A549 (cell line): ENCODE measurements around the gene PPA2. TPM values are rescaled to one million over a fixed set of nuclear protein-coding genes. Genes with fewer than 3 reads are reported as not detected.
A peak's percentile ranks its signal among the peaks of the same experiment; 100 is the strongest.

Source experiments
- ATAC-seq, 2 experiments: fragments of 200-7000 bp in 1 of 2; fragments of >200 bp in 1 of 2; cut with Nextera tagmentation in 1 of 2; cut with Tn5 transposase in 1 of 2; 3 replicates each; pipeline versions ENCODE4 v1.8.0 to v1.9.1; 2018 to 2020; ENCODE audit warnings: mild to moderate bottlenecking in 1 of 2, moderate library complexity in 1 of 2
- CTCF ChIA-PET: fragments of 300-600 bp; sonication (Branson Sonifier 250); formaldehyde crosslinking; extraction: SDS; loops from one replicate; lab custom pipeline; 2021; ENCODE audit warnings: antibody characterized with exemption, inconsistent platforms; lab: Yijun Ruan, JAX
- POLR2A ChIA-PET: fragments of 350-600 bp; formaldehyde crosslinking; extraction: SDS; loops from one replicate; lab custom pipeline; 2021; ENCODE audit warnings: antibody characterized with exemption, inconsistent platforms; lab: Yijun Ruan, JAX
- DNase-seq, 2 experiments: peaks; one replicate each; pipeline versions ENCODE4 v3.0.0 to v3.0.0-alpha.2; 2011 to 2016; ENCODE audit warnings: low read depth in 1 of 2, low spot score in 1 of 2
- FAIRE-seq: peaks from 2 replicates; lab custom pipeline; 2011; peaks lifted over from hg19 to GRCh38; lab: Jason Lieb, UNC
- H3K27ac ChIP-seq, 2 experiments: fragments of >200 bp; sonication (Bioruptor Twin); formaldehyde crosslinking; 3 replicates each; pipeline ENCODE4 v1.5.1; 2016 to 2017
- H3K4me1 ChIP-seq: fragments of >200 bp; sonication (Bioruptor Twin); formaldehyde crosslinking; 3 replicates; pipeline ENCODE4 v1.6.1; 2016
- H3K4me2 ChIP-seq: fragments of >200 bp; sonication (Bioruptor Twin); formaldehyde crosslinking; 3 replicates; pipeline ENCODE4 v1.6.1; 2016
- H3K4me3 ChIP-seq: fragments of >200 bp; sonication (Bioruptor Twin); formaldehyde crosslinking; 3 replicates; pipeline ENCODE4 v1.5.1; 2016
- H3K9me3 ChIP-seq: fragments of >200 bp; sonication (Bioruptor Twin); formaldehyde crosslinking; 3 replicates; pipeline ENCODE4 v1.6.1; 2016
- CBX8 ChIP-seq: fragments of 200-600 bp; sonication (generic); IDR thresholded peaks from 2 replicates; pipeline ENCODE4 v1.6.1; 2016
- CEBPB ChIP-seq, 2 experiments: fragments of >200 bp in 1 of 2; sonication (Bioruptor Twin) in 1 of 2; formaldehyde crosslinking in 1 of 2; IDR thresholded peaks; 2 replicates each; pipeline ENCODE4 v1.6.1; 2012 to 2016
- CTCF ChIP-seq: fragments of >200 bp; sonication (Bioruptor Twin); formaldehyde crosslinking; IDR thresholded peaks from 3 replicates; pipeline ENCODE4 v1.5.1; 2016
- EP300 ChIP-seq, 2 experiments: fragments of >200 bp; sonication (Bioruptor Twin); formaldehyde crosslinking; IDR thresholded peaks; 2 replicates in 1 of 2; 3 replicates in 1 of 2; pipeline ENCODE4 v1.6.1; 2016 to 2017
- ESRRA ChIP-seq: fragments of 150-350 bp; IDR thresholded peaks from 2 replicates; pipeline ENCODE4 v1.6.1; 2014; ENCODE audit warnings: mild to moderate bottlenecking, low read length, borderline replicate concordance
- FOSB ChIP-seq: fragments of 250-450 bp; sonication (Bioruptor Pico); IDR thresholded peaks from 2 replicates; pipeline ENCODE4 v1.5.0; 2020; ENCODE audit warnings: mild to moderate bottlenecking, moderate library complexity
- HDAC2 ChIP-seq: fragments of 200-600 bp; sonication (generic); IDR thresholded peaks from 2 replicates; pipeline ENCODE4 v1.6.1; 2016
- HES2 ChIP-seq: fragments of >200 bp; sonication (Bioruptor Twin); formaldehyde crosslinking; IDR thresholded peaks from 2 replicates; pipeline ENCODE4 v1.6.1; 2016
- HOXB13 ChIP-seq: fragments of 250-450 bp; sonication (Bioruptor Pico); IDR thresholded peaks from 2 replicates; pipeline ENCODE4 v1.5.0; 2020; ENCODE audit warnings: low read depth, mild to moderate bottlenecking, moderate library complexity
- JUNB ChIP-seq: fragments of >200 bp; sonication (Bioruptor Twin); formaldehyde crosslinking; IDR thresholded peaks from 2 replicates; pipeline ENCODE4 v1.6.1; 2016
- KDM1A ChIP-seq: fragments of 200-600 bp; sonication (generic); IDR thresholded peaks from 2 replicates; pipeline ENCODE4 v1.6.1; 2016; ENCODE audit warnings: low read depth, mild to moderate bottlenecking
- MAX ChIP-seq: IDR thresholded peaks from 2 replicates; pipeline ENCODE4 v1.6.1; 2012
- NPAS2 ChIP-seq: fragments of 250-450 bp; sonication (Bioruptor Pico); IDR thresholded peaks from 2 replicates; pipeline ENCODE4 v1.8.0; 2022; ENCODE audit warnings: mild to moderate bottlenecking, moderate library complexity, borderline replicate concordance
- NR3C1 ChIP-seq: fragments of >200 bp; sonication (Bioruptor Twin); formaldehyde crosslinking; IDR thresholded peaks from 3 replicates; pipeline ENCODE4 v1.6.1; 2017
- PBX3 ChIP-seq: IDR thresholded peaks from 2 replicates; pipeline ENCODE4 v1.6.1; 2012
- PHF8 ChIP-seq: fragments of 200-600 bp; sonication (generic); IDR thresholded peaks from 2 replicates; pipeline ENCODE4 v1.6.1; 2016; ENCODE audit warnings: low read depth, mild to moderate bottlenecking, antibody characterized with exemption, moderate library complexity, borderline replicate concordance
- POLR2A ChIP-seq: IDR thresholded peaks from 2 replicates; pipeline ENCODE4 v1.6.1; 2012; ENCODE audit warnings: mild to moderate bottlenecking, low read length
- RAD21 ChIP-seq, 2 experiments: fragments of >200 bp in 1 of 2; sonication (Bioruptor Twin) in 1 of 2; formaldehyde crosslinking in 1 of 2; IDR thresholded peaks in 1 of 2; conservative IDR thresholded peaks in 1 of 2; 2 replicates in 1 of 2; 3 replicates in 1 of 2; pipeline ENCODE4 v1.6.1; 2012 to 2018; ENCODE audit warnings: inconsistent platforms in 1 of 2
- RNF2 ChIP-seq: fragments of 200-600 bp; sonication (generic); IDR thresholded peaks from 2 replicates; pipeline ENCODE4 v1.6.1; 2016; ENCODE audit warnings: low read depth, mild to moderate bottlenecking, antibody characterized with exemption, moderate library complexity, borderline replicate concordance
- SMC3 ChIP-seq: fragments of >200 bp; sonication (Bioruptor Twin); formaldehyde crosslinking; IDR thresholded peaks from 3 replicates; pipeline ENCODE4 v1.6.1; 2018; ENCODE audit warnings: inconsistent platforms
- WGBS: methylation state at CpG from one replicate; pipeline ENCODE4 v1.1.6; 2017; ENCODE audit errors: missing lambda C conversion rate; 5-methylcytosine and 5-hydroxymethylcytosine counted together
- polyA plus RNA-seq, 4 experiments: library from polyadenylated mRNA; depleted of rRNA in 3 of 4; stranded (reverse); fragments of >200 nt; fragmentation: RNase III in 1 of 4; extraction: RNeasy Plus Mini Kit Qiagen cat#74134 plus additional on column Dnase treatment in 1 of 4; gene quantifications; 2 replicates in 3 of 4; 3 replicates in 1 of 4; pipeline ENCODE4 v1.2.3, GENCODE V29; 2011 to 2017

PPA2 gene
- polyA plus RNA-seq, 2 of the 4 experiments (the other 2 are of a cell fraction) = 89.1 to 140 TPM

- TF ChIP-seq PBX3 (no peak), JUNB (no peak), MAX (peak; percentile 82; the same call in 1 of the 2 replicates), HOXB13 (CRISPR knock-in tag) (no peak), NR3C1 (no peak), CEBPB (IDR thresholded peaks at IDR 0.05) (no peak), FOSB (no peak), EP300 (IDR thresholded peaks at IDR 0.05) (no peak), HDAC2 (no peak), KDM1A (no peak), NPAS2 (CRISPR knock-in tag) (no peak), CBX8 (no peak), ESRRA (no peak), POLR2A (peak; percentile 83), RNF2 (no peak)
Observed at GRCh38 chr4:105473324-105474098, at the start of gene PPA2 (continued).

- peak; percentile 21 to 34 for DNase-seq
- peak; percentile 80 to 86; a peak in 5 of 6 replicates for ATAC-seq
- no peaks in the 10 kb centered on the region for H3K9me3 ChIP-seq
- H3K4me2 ChIP-seq = no peak overlapping the region
- ChIA-PET POLR2A (no interaction called here), CTCF (interaction anchor here (0.6 to 2.0 kb wide), 18 partner anchors 10 to 428 kb away, joined by 3 to 12 read pairs (median 4); no protein-coding TSS in a partner anchor)
- H3K4me1 ChIP-seq = no peaks in the 10 kb centered on the region
- 0% methylated on average over 3 of the region's 3 CpGs for WGBS
- no peak overlapping the region for H3K27ac ChIP-seq
- peak; percentile 68 for TF ChIP-seq CTCF
- no peak for TF ChIP-seq NPAS2 (CRISPR knock-in tag)
- no peak for TF ChIP-seq PHF8
- peak; percentile 62 to 69 for TF ChIP-seq RAD21 (conservative IDR thresholded peaks at IDR 0.05 in 1 of 2, IDR thresholded peaks at IDR 0.05 in 1 of 2)
- TF ChIP-seq SMC3 = peak; percentile 81
- TF ChIP-seq PBX3 = no peak
- TF ChIP-seq HES2 = no peak
- no peak for FAIRE-seq
- H3K4me3 ChIP-seq = no peak overlapping the region
Observed at GRCh38 chr4:105520819-105521790, 47.2 kb upstream of the PPA2 start.
